OCI-LY7 (cell line): ENCODE measurements around the gene IKBKE.

ENCODE experiments used
- CTCF ChIP-seq: fragments of 200-600 bp; sonication (generic); conservative IDR thresholded peaks from 2 replicates; pipeline ENCODE4 v1.5.1; 2014; ENCODE audit warnings: mild to moderate bottlenecking, antibody characterized with exemption, low read length, moderate library complexity, mixed read lengths
- EZH2phosphoT487 ChIP-seq: fragments of 200-600 bp; sonication (generic); IDR thresholded peaks from 2 replicates; pipeline ENCODE4 v1.6.1; 2018; ENCODE audit warnings: low read depth, borderline replicate concordance, mild to moderate bottlenecking, mixed run types, antibody characterized with exemption, low read length, moderate library complexity, mixed read lengths

GRCh38 chr1:206535853-206536188 lies 65.5 kb downstream of the IKBKE start:
- TF ChIP-seq CTCF: no peak
- no peak for TF ChIP-seq EZH2phosphoT487
